Hypothalamus (tissue), 51 donors: ENCODE measurements around the gene TEKT1.

ENCODE experiments used
- DNase-seq, 51 donors: peaks; one replicate each; lab custom pipeline; 2025; lab: John Stamatoyannopoulos, UW

The TEKT1 gene

GRCh38 chr17:6772016-6772415 lies 59.5 kb downstream of the TEKT1 start:
- DNase-seq: no peak

GRCh38 chr17:6768447-6768846 lies 63.1 kb downstream of the TEKT1 start:
- no peak for DNase-seq

GRCh38 chr17:6761779-6762178 lies 69.8 kb downstream of the TEKT1 start:
- DNase-seq: peak in 7 of 51 donors; percentile 5 to 26 (median 13)

- DNase-seq: no peak
These were observed 73.8 kb downstream of the TEKT1 start for GRCh38 chr17:6757747-6758146.

GRCh38 chr17:6756425-6757031 lies 75.0 kb downstream of the TEKT1 start:
- DNase-seq: no peak

- DNase-seq: peak in 7 of 51 donors; percentile 8 to 46 (median 19)
These were observed 75.8 kb downstream of the TEKT1 start, which contains the start of gene XAF1 for GRCh38 chr17:6755731-6756184. Gene XAF1 (plus strand): TSS chr17:6756046. CDS start chr17:6756079, 33 bp downstream.

- no peak for DNase-seq
These were observed 76.2 kb downstream of the TEKT1 start for GRCh38 chr17:6755281-6755680.

- DNase-seq: no peak
These were observed 78.0 kb downstream of the TEKT1 start for GRCh38 chr17:6753546-6753945.

- peak in 19 of 51 donors; percentile 6 to 58 (median 24) for DNase-seq
These were observed 78.5 kb downstream of the TEKT1 start for GRCh38 chr17:6753006-6753445.

GRCh38 chr17:6752068-6752909 lies 79.2 kb downstream of the TEKT1 start:
- peak in 7 of 51 donors; percentile 13 to 47 (median 22) for DNase-seq

- DNase-seq: no peak
These were observed 82.0 kb downstream of the TEKT1 start for GRCh38 chr17:6749519-6749918.

GRCh38 chr17:6748617-6749016 lies 82.9 kb downstream of the TEKT1 start:
- DNase-seq: no peak
